HepG2 (cell line): ENCODE data around the gene NBPF1. TPM values are rescaled to one million over a fixed set of nuclear protein-coding genes. Genes with fewer than 3 reads are reported as not detected.

Source experiments
- ARID2 ChIP-seq: sonication (generic); formaldehyde crosslinking; IDR thresholded peaks from 2 replicates; pipeline ENCODE4 v1.8.1; 2022; ENCODE audit warnings: mild to moderate bottlenecking, missing genetic modification reagents, borderline replicate concordance
- NFYC ChIP-seq: IDR thresholded peaks from 2 replicates; pipeline ENCODE4 v1.6.1; 2016; ENCODE audit warnings: missing genetic modification reagents, missing compliant biosample characterization
- RAD21 ChIP-seq: fragments of 450-650 bp; formaldehyde crosslinking; IDR thresholded peaks from 2 replicates; pipeline ENCODE4 v1.5.0; 2020; ENCODE audit warnings: mild to moderate bottlenecking
- SMYD3 ChIP-seq: sonication (generic); formaldehyde crosslinking; IDR thresholded peaks from 2 replicates; pipeline ENCODE4 v1.8.1; 2023; ENCODE audit warnings: mild to moderate bottlenecking, missing genetic modification reagents
- TBX2 ChIP-seq: sonication (generic); formaldehyde crosslinking; IDR thresholded peaks from 2 replicates; pipeline ENCODE4 v1.5.0; 2020; ENCODE audit warnings: missing genetic modification reagents, mild to moderate bottlenecking, borderline replicate concordance
- ZNF839 ChIP-seq: sonication (generic); formaldehyde crosslinking; IDR thresholded peaks from 2 replicates; pipeline ENCODE4 v1.4.0; 2020; ENCODE audit warnings: missing genetic modification reagents, mild to moderate bottlenecking, borderline replicate concordance
- polyA plus RNA-seq, 8 experiments: library from polyadenylated mRNA; depleted of rRNA in 3 of 8; stranded (reverse) in 7 of 8; unstranded in 1 of 8; fragments of >200 nt; fragmentation: Illumina TruSeq in 4 of 8; extraction: Trizol in 4 of 8; gene quantifications; 2 replicates each; pipeline versions ENCODE4 v1.2.1 to v1.2.3, GENCODE V29; 2011 to 2016; ENCODE audit warnings: low read depth in 4 of 8, missing spikeins in 1 of 8, mixed read lengths in 1 of 8; ENCODE audit not compliant: insufficient read depth in 1 of 8
- total RNA-seq, 5 experiments: library from RNA; depleted of rRNA; stranded (reverse); fragments of >200 nt; fragmentation: Illumina TruSeq; extraction: Trizol; gene quantifications; 2 replicates each; pipeline ENCODE4 v1.2.3, GENCODE V29; 2016; ENCODE audit warnings: low read depth in 1 of 5
- TF ChIP-seq, protein P1 (sequence below): sonication (generic); formaldehyde crosslinking; IDR thresholded peaks from 2 replicates; pipeline ENCODE4 v1.5.0; 2020; ENCODE audit warnings: missing genetic modification reagents
- TF ChIP-seq, protein P2 (sequence below): sonication (generic); formaldehyde crosslinking; conservative IDR thresholded peaks from 2 replicates; pipeline ENCODE4 v1.4.0; 2020; ENCODE audit warnings: mild to moderate bottlenecking, missing genetic modification reagents, moderate library complexity
- TF ChIP-seq, protein P3 (sequence below): sonication (generic); formaldehyde crosslinking; IDR thresholded peaks from 2 replicates; pipeline ENCODE4 v1.5.1; 2020; ENCODE audit warnings: mild to moderate bottlenecking, missing genetic modification reagents, moderate library complexity
- TF ChIP-seq, protein P4 (sequence below): sonication (generic); formaldehyde crosslinking; IDR thresholded peaks from 2 replicates; pipeline ENCODE4 v1.4.0; 2020; ENCODE audit warnings: mild to moderate bottlenecking, low read depth, missing genetic modification reagents

Gene NBPF1
- total and polyA plus RNA-seq, 2 of the 13 experiments (the other 11 are each of a cell fraction or from before 2014, with no cell fraction given), result 30.3 to 35.6 TPM

DNA sequence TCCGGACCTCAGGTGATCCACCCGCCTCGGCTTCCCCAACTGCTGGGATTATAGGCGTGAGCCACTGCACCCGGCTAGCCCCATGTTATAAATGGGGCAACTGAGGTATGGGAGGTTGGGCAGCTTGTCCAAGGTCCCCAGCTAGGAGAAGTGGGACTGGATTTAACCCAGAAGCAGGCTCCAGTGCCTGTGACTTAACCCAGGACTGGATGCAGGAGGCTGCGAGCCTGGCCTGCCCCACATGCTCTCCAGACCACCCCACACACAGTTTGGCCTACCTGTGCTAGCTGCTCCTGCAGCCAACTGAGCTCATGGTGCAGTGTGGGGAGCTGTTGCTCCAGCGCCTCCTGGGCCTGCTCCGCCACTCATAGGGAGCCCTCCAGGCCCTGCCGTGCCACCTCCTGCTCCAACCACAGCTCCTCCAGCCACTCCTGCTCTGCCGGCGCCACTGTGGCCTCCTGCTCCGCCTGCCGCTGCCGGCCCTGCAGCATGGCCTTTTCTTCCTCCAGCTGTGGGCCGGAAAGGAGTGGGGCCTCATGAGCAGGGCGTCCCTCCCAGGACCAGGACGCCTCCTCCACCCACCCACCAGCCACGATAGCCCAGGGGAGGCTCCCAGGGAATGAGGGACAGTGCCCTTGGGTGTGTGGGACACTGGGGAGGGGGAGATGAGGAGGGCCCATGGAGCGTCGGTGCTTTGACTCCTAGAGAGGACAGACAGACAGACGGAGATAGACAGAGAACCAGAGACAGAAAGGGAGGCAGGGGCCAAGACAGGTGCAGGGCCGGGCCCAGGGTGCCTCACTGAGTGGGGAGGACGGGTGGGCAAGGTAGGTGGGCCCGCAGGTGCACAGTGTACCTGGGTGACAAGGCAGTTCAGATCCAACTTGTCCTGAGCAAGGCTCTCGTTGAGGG is 12.4 kb upstream of the NBPF1 start (continued):
- TF ChIP-seq, protein P1, sequence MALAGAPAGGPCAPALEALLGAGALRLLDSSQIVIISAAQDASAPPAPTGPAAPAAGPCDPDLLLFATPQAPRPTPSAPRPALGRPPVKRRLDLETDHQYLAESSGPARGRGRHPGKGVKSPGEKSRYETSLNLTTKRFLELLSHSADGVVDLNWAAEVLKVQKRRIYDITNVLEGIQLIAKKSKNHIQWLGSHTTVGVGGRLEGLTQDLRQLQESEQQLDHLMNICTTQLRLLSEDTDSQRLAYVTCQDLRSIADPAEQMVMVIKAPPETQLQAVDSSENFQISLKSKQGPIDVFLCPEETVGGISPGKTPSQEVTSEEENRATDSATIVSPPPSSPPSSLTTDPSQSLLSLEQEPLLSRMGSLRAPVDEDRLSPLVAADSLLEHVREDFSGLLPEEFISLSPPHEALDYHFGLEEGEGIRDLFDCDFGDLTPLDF (CRISPR knock-in tag), result no peak
- TF ChIP-seq ARID2 (CRISPR knock-in tag), result no peak
- no peak for TF ChIP-seq SMYD3
- TF ChIP-seq TBX2, result peak; percentile 40; the same call in 1 of the 2 replicates
- no peak for TF ChIP-seq RAD21 (CRISPR knock-in tag)
- TF ChIP-seq, protein P2, sequence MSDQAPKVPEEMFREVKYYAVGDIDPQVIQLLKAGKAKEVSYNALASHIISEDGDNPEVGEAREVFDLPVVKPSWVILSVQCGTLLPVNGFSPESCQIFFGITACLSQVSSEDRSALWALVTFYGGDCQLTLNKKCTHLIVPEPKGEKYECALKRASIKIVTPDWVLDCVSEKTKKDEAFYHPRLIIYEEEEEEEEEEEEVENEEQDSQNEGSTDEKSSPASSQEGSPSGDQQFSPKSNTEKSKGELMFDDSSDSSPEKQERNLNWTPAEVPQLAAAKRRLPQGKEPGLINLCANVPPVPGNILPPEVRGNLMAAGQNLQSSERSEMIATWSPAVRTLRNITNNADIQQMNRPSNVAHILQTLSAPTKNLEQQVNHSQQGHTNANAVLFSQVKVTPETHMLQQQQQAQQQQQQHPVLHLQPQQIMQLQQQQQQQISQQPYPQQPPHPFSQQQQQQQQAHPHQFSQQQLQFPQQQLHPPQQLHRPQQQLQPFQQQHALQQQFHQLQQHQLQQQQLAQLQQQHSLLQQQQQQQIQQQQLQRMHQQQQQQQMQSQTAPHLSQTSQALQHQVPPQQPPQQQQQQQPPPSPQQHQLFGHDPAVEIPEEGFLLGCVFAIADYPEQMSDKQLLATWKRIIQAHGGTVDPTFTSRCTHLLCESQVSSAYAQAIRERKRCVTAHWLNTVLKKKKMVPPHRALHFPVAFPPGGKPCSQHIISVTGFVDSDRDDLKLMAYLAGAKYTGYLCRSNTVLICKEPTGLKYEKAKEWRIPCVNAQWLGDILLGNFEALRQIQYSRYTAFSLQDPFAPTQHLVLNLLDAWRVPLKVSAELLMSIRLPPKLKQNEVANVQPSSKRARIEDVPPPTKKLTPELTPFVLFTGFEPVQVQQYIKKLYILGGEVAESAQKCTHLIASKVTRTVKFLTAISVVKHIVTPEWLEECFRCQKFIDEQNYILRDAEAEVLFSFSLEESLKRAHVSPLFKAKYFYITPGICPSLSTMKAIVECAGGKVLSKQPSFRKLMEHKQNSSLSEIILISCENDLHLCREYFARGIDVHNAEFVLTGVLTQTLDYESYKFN, result no peak
- TF ChIP-seq, protein P3, sequence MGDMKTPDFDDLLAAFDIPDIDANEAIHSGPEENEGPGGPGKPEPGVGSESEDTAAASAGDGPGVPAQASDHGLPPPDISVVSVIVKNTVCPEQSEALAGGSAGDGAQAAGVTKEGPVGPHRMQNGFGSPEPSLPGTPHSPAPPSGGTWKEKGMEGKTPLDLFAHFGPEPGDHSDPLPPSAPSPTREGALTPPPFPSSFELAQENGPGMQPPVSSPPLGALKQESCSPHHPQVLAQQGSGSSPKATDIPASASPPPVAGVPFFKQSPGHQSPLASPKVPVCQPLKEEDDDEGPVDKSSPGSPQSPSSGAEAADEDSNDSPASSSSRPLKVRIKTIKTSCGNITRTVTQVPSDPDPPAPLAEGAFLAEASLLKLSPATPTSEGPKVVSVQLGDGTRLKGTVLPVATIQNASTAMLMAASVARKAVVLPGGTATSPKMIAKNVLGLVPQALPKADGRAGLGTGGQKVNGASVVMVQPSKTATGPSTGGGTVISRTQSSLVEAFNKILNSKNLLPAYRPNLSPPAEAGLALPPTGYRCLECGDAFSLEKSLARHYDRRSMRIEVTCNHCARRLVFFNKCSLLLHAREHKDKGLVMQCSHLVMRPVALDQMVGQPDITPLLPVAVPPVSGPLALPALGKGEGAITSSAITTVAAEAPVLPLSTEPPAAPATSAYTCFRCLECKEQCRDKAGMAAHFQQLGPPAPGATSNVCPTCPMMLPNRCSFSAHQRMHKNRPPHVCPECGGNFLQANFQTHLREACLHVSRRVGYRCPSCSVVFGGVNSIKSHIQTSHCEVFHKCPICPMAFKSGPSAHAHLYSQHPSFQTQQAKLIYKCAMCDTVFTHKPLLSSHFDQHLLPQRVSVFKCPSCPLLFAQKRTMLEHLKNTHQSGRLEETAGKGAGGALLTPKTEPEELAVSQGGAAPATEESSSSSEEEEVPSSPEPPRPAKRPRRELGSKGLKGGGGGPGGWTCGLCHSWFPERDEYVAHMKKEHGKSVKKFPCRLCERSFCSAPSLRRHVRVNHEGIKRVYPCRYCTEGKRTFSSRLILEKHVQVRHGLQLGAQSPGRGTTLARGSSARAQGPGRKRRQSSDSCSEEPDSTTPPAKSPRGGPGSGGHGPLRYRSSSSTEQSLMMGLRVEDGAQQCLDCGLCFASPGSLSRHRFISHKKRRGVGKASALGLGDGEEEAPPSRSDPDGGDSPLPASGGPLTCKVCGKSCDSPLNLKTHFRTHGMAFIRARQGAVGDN (CRISPR knock-in tag), result peak; percentile 51
- TF ChIP-seq NFYC (CRISPR knock-in tag), result no peak
- TF ChIP-seq, protein P4, sequence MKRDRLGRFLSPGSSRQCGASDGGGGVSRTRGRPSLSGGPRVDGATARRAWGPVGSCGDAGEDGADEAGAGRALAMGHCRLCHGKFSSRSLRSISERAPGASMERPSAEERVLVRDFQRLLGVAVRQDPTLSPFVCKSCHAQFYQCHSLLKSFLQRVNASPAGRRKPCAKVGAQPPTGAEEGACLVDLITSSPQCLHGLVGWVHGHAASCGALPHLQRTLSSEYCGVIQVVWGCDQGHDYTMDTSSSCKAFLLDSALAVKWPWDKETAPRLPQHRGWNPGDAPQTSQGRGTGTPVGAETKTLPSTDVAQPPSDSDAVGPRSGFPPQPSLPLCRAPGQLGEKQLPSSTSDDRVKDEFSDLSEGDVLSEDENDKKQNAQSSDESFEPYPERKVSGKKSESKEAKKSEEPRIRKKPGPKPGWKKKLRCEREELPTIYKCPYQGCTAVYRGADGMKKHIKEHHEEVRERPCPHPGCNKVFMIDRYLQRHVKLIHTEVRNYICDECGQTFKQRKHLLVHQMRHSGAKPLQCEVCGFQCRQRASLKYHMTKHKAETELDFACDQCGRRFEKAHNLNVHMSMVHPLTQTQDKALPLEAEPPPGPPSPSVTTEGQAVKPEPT, result no peak
- TF ChIP-seq ZNF839, result no peak
